LNCAP (cell line): ENCODE data around the gene SLX9.
A peak's percentile ranks its signal among the peaks of the same experiment; 100 is the strongest.

ENCODE experiments used
- CTCF ChIP-seq: fragments of 450-650 bp; IDR thresholded peaks from 2 replicates; pipeline ENCODE4 v1.5.1; 2017; ENCODE audit warnings: mild to moderate bottlenecking

SLX9 gene

GRCh38 chr21:44909719-44910118 lies 30.1 kb upstream of the SLX9 start:
- no peak for TF ChIP-seq CTCF

- TF ChIP-seq CTCF: no peak
These were observed 29.4 kb upstream of the SLX9 start for GRCh38 chr21:44910229-44911067.

GRCh38 chr21:44911068-44911383 lies 28.8 kb upstream of the SLX9 start:
- no peak for TF ChIP-seq CTCF

- peak; percentile 68 for TF ChIP-seq CTCF
These were observed 28.3 kb upstream of the SLX9 start for GRCh38 chr21:44911384-44912157.

GRCh38 chr21:44912158-44912473 lies 27.7 kb upstream of the SLX9 start:
- TF ChIP-seq CTCF: no peak

GRCh38 chr21:44913425-44914175 lies 26.2 kb upstream of the SLX9 start:
- TF ChIP-seq CTCF: no peak

GRCh38 chr21:44914176-44914874 lies 25.5 kb upstream of the SLX9 start:
- no peak for TF ChIP-seq CTCF
